Skeletal muscle tissue (tissue), 4 donors: ENCODE results near the gene WHRN. TPM values are rescaled to one million over a fixed set of nuclear protein-coding genes. Genes with fewer than 3 reads are reported as not detected.
A peak's percentile ranks its signal among the peaks of the same experiment; 100 is the strongest.

Experiments used
- H3K27ac ChIP-seq: one replicate; pipeline ENCODE4 v1.7.0; 2013; ENCODE audit warnings: mild to moderate bottlenecking, low read depth, low read length, inconsistent platforms
- H3K27me3 ChIP-seq, 3 donors: one replicate each; pipeline ENCODE4 v1.7.0; 2013; ENCODE audit warnings: low read length in 3 of 3; ENCODE audit not compliant: control insufficient read depth in 3 of 3, insufficient read depth in 3 of 3
- H3K36me3 ChIP-seq, 3 donors: one replicate each; pipeline ENCODE4 v1.7.0; 2013; ENCODE audit warnings: low read length in 3 of 3; ENCODE audit not compliant: control insufficient read depth in 3 of 3, insufficient read depth in 3 of 3
- H3K4me1 ChIP-seq, 3 donors: one replicate each; pipeline ENCODE4 v1.7.0; 2013; ENCODE audit warnings: low read length in 3 of 3, mild to moderate bottlenecking in 3 of 3; ENCODE audit not compliant: control insufficient read depth in 3 of 3, insufficient read depth in 3 of 3
- H3K4me3 ChIP-seq, 3 donors: one replicate each; pipeline ENCODE4 v1.7.0; 2013; ENCODE audit warnings: low read length in 3 of 3
- H3K9ac ChIP-seq, 3 donors: one replicate each; pipeline ENCODE4 v1.7.0; 2013; ENCODE audit warnings: low read length in 3 of 3, mild to moderate bottlenecking in 3 of 3, moderate library complexity in 2 of 3, low read depth in 1 of 3
- H3K9me3 ChIP-seq, 3 donors: one replicate each; pipeline ENCODE4 v1.7.0; 2013; ENCODE audit warnings: low read length in 3 of 3; ENCODE audit not compliant: control insufficient read depth in 3 of 3
- total RNA-seq: library from RNA; depleted of rRNA; stranded (reverse); fragments of >200 nt; gene quantifications from one replicate; pipeline ENCODE4 v1.2.3, GENCODE V29; 2014
- donor health status: Osteomylitis.

The WHRN gene
- total RNA-seq, 1 donor from 2014 or later = 0.52 TPM

DNA sequence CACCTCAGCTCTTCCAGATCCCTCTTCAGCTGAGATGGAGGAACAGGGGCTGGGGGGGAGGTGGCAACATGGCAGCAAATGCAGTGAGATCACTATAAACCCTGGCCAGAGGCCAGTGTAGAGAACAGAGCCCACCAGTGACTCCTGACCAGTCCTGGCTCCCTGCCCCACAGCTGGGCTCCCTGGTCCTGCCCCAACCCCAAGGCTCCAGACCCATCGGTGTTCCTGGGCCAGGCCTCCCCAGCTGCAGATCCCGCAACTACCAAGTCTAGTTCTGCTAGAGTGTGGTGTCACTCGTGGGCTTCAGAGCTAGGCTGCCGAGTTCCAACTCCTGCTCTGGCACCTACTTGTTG is 134.3 kb downstream of the WHRN start:
- Histone ChIP-seq H3K27me3 (no peaks in the 10 kb centered on the region), H3K27ac (no peak overlapping the region), H3K9me3 (no peaks in the 10 kb centered on the region), H3K9ac (no peak overlapping the region), H3K36me3 (peaks cover 5 to 12% (median 7%) of the 10 kb centered on the region in 3 donors), H3K4me3 (no peak overlapping the region), H3K4me1 (peaks cover 4 to 16% (median 7%) of the 10 kb centered on the region in 3 donors)

DNA sequence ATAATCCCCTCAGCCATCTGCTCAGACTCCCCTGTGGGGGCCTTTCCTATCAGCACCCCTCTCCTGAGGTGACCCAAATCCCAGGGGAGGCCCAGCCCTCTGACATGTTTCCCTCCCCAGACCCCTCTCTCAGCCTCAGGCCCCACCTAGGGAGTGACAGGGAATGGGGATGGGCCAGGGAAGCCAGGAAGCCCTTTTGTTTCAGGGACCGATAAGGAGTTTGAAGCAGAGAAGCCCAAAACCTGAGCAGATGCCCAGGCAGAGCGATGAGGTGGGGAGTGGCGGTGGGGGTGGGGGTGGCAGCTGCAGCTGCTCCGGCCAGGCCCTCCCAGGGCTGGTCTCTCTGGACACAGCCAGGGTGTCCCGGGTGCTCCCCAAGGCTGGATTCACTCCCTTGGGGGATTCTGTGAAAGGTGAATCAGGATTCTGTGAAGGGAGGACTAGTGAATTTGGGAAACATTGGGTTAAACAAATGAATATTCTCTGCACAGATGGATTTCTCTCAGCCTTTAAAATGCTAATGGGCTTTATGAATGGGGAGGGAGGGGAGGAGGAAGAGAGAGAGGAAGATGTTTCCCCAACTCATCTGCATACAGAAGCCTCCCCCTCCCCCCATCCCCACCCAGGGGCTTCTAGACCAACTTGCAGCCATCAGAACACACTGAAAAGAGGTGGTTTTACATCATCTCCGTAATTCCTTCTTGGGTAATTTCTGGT is 134.9 kb downstream of the WHRN start:
- Histone ChIP-seq H3K27me3 (no peaks in the 10 kb centered on the region), H3K9me3 (no peaks in the 10 kb centered on the region), H3K4me3 (no peak overlapping the region), H3K4me1 (peaks cover 4 to 16% (median 7%) of the 10 kb centered on the region in 3 donors), H3K9ac (no peak overlapping the region), H3K36me3 (peaks cover 5 to 12% (median 7%) of the 10 kb centered on the region in 3 donors), H3K27ac (no peak overlapping the region)

DNA sequence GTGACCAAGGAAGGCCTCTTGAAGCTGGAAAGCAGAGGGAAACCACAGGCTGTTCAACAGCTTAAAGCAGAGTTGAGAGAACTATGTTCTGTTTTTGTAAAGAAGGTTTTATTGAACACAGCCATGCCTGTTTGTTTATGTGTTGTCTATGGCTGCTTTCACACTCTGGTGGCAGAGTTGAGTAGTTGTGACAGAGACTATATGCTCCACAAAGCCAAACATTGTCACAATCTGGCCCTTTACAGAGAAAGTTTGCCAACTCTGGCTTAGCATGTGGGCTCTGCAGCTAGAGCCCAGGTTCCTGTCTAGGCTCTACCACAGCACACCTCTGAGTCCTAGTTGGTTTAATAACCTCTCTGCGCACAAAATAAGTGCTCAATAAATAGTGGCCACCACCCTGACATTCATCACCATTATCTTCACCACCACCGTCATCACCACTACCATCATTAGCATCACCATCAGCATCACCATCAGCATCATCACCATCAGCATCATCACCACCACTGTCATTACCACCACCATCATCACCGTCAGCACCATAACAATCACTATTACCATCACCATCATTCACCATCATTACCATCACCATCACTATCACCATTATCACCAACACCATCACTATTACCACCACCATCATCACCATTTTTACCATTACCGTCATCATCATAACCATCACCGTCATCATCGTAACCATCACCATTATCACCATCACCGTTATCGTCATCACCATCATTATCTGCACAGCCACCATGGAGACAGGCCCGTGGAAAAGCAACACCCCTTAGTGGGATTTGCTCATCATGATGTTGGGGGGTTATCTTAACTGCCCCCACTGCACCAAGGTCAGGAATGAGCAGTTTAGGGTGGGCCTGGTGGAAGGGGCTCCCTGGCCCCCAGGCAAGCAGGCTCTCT is 135.8 kb downstream of the WHRN start:
- Histone ChIP-seq H3K27me3 (no peaks in the 10 kb centered on the region), H3K27ac (no peak overlapping the region), H3K4me1 (peaks cover 4 to 21% (median 7%) of the 10 kb centered on the region in 3 donors), H3K4me3 (no peak overlapping the region), H3K36me3 (peaks cover 5 to 16% (median 11%) of the 10 kb centered on the region in 3 donors), H3K9ac (no peak overlapping the region), H3K9me3 (no peaks in the 10 kb centered on the region)

DNA sequence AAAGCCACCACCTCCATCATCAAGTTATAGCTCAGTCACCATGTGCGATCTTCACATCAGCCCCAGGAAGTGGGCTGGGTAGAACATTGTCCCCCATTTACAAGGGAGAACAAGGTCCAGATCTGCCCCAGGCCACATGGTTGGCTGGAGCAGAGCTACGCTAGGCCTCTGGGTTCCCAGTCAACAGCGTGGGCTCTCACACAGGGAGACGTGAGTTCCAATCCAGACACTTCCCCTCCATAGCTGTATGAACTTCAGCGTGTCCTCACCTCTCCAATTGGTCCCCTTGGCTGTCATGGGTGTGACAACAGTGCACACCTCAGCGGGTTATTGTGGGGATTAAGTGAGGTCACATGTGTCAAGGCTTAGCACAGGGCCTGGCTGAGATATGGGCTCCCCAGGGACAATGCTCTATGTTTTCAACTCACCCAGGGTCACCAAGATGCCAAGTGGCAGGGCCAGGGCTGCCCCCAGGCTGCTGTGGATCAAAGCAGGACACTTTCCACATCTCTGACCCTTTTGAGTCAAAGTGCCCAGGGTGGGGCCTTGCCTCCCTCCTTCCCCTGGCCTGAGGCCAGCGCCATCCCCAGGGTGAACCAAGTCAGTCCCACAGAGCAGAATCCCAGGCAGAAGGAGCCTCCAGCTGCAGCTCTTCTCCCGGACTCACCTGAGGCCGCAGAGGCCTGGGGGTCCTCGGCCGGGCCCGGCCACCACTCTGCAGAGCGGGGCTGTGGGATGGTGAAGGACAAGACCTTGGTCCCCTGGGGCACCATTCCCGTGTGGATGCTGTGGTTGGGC is 137.3 kb downstream of the WHRN start:
- no peaks in the 10 kb centered on the region for H3K27me3 ChIP-seq
- H3K9me3 ChIP-seq = no peaks in the 10 kb centered on the region
- H3K4me3 ChIP-seq = no peak overlapping the region
- H3K36me3 ChIP-seq = peaks cover 5 to 14% (median 12%) of the 10 kb centered on the region in 3 donors
- H3K27ac ChIP-seq = peak overlapping the region; percentile 5
- peaks cover 4 to 23% (median 7%) of the 10 kb centered on the region in 3 donors for H3K4me1 ChIP-seq
- no peak overlapping the region for H3K9ac ChIP-seq

DNA sequence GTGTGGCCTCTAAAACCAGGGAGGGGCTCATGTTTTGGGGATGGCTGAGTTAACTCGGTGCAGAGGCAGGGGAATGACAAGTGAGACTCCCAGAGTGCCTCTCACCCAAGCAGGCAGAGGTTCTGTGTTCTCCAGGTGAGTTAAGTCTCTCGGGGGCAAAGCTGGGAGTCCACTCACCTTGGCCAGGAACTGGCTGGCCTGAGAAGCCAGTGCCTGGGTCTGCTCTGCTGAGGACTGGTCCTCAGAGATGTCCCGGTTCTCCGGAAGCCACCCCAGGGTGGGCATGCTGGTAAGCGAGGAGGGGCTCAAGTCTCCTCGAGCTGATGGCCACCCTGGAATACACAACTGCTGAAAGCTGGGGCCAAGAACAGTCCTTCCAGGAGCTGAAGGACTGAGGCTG is 137.9 kb downstream of the WHRN start:
- Histone ChIP-seq H3K4me3 (no peak overlapping the region), H3K27ac (peak overlapping the region; percentile 5)

DNA sequence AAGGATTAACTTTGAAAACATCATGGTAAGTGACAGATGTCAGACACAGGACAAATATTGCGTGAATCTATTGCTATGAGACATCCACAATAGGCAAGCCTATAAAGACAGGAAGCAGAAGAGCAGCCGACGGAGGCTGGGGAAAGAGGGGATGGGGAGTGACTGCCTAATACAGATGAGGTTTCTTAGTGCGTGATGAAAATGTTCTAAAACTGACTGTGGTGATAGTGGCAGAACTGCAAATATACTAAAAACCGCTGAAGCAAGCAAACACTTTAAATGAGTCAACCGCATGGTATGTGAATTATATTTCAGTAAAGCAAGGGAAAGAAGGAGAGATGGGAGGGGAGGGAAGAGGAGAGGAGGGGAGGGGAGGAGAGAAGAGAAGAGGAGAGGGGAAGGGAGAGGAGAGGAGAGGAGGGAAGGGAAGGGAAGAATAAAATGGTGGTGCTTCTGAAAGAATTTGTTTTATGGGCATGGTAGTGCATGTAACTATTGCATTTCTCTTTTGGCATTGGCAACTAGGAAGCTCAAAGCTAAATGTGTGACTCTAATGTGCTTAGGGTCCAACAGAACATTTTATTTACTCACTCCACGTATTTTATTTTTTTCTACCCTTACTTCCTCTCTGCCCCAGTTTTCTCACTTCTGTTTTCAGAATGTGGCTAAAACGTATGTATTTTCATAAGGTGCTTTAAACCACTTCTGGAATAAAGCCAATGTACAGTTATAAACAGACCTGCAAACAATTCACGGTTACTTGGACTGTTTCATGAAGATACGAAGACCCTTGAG is 138.7 kb downstream of the WHRN start:
- Histone ChIP-seq H3K4me1 (peaks cover 0 to 16% (median 0%) of the 10 kb centered on the region in 3 donors), H3K36me3 (peaks cover 15 to 22% (median 17%) of the 10 kb centered on the region in 3 donors), H3K27ac (no peak overlapping the region), H3K4me3 (no peak overlapping the region), H3K9ac (no peak overlapping the region), H3K9me3 (no peaks in the 10 kb centered on the region), H3K27me3 (no peaks in the 10 kb centered on the region)

More for the DNA sequence above, 137.9 kb downstream of the WHRN start:
- Histone ChIP-seq H3K9me3 (no peaks in the 10 kb centered on the region), H3K27me3 (no peaks in the 10 kb centered on the region), H3K9ac (no peak overlapping the region), H3K4me1 (peaks cover 2 to 19% (median 5%) of the 10 kb centered on the region in 3 donors), H3K36me3 (peaks cover 8 to 15% (median 12%) of the 10 kb centered on the region in 3 donors)

DNA sequence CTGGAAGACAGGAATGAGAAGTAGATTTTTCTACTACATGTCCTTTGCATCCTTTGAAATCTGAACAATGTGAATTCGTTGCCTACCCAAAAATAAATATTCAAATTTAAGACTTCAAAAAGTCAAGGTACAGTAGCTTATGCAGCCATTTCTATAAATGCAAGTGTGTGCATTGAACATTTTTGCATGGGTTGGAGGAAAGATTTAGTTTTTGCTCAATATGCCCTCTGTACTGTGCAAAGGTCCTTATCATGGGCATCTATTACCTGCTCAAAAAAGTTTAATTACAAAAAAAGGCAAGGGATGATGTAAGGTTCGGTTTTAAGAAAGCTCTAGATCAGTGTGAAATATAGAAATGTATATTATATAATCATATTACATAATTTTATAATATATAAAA is 140.1 kb downstream of the WHRN start:
- no peaks in the 10 kb centered on the region for H3K27me3 ChIP-seq
- H3K27ac ChIP-seq = no peak overlapping the region
- no peak overlapping the region for H3K9ac ChIP-seq
- no peak overlapping the region for H3K4me3 ChIP-seq
- peaks cover 20 to 33% (median 26%) of the 10 kb centered on the region in 3 donors for H3K36me3 ChIP-seq
- peaks cover 0 to 16% (median 0%) of the 10 kb centered on the region in 3 donors for H3K4me1 ChIP-seq
- no peaks in the 10 kb centered on the region for H3K9me3 ChIP-seq

DNA sequence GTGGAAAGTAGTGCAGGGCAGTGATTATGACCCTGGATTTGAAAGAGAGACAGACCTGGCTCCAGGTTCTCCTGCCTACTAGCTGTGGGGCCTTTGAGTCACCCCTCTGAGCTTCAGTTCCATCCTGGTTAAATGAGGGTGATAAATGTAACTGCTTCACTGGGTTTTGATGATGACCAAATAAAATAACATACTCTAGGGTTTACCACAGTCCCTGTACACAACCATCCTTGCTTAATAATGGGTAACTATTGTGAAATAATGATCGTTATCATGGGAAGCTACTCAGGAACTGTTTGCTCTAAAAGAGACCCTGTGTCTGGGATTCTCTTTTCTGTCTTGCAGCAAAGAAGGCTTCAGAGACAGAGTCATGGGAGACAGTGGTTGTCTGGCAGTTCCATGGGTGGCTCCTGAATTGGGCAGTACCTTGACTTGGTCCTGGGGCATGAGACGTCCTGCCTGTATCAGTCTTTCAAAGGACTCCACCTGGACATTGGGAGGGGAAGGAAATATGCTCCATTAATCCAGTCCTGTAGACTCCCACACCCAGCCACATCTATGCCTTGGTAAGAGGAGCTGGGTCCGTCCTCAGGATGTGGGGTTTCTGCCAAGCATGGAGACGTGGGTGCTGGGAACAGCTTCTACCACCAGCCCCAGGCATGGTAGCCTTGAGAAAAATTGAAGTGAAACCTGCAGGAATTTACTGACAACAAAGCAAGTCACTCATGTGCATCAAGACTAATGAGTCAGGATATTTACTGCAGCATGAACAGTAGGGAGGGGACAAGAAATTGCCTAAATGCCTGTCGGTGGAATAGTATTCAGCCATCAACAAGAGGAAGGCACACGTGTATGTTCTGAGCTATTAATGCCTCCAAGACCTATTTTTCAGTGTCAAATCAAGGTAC is 140.9 kb downstream of the WHRN start:
- no peak overlapping the region for H3K4me3 ChIP-seq
- peaks cover 23 to 40% (median 32%) of the 10 kb centered on the region in 3 donors for H3K36me3 ChIP-seq
- no peak overlapping the region for H3K9ac ChIP-seq
- peaks cover 0 to 16% (median 0%) of the 10 kb centered on the region in 3 donors for H3K4me1 ChIP-seq
- H3K9me3 ChIP-seq = no peaks in the 10 kb centered on the region
- no peak overlapping the region for H3K27ac ChIP-seq
- H3K27me3 ChIP-seq = no peaks in the 10 kb centered on the region
